WTC11 (cell line): ENCODE results near the gene GCK.

Experiments
- CTCF ChIP-seq: fragments of 200-600 bp; IDR thresholded peaks from 2 replicates; pipeline ENCODE4 v1.8.0; 2022; ENCODE audit warnings: antibody characterized with exemption
- NFYB ChIP-seq: sonication (generic); formaldehyde crosslinking; conservative IDR thresholded peaks from 2 replicates; pipeline ENCODE4 v1.8.0; 2022; ENCODE audit warnings: low read depth, missing genetic modification reagents
- NR2C2 ChIP-seq: sonication (generic); formaldehyde crosslinking; IDR thresholded peaks from 2 replicates; pipeline ENCODE4 v1.8.0; 2022; ENCODE audit warnings: mild to moderate bottlenecking, missing genetic modification reagents
- SMAD3 ChIP-seq: sonication (generic); formaldehyde crosslinking; IDR thresholded peaks from 2 replicates; pipeline ENCODE4 v1.8.0; 2022; ENCODE audit warnings: missing genetic modification reagents, mild to moderate bottlenecking, borderline replicate concordance
- SP1 ChIP-seq: sonication (generic); formaldehyde crosslinking; conservative IDR thresholded peaks from 2 replicates; pipeline ENCODE4 v1.8.1; 2022; ENCODE audit warnings: missing genetic modification reagents
- TEAD4 ChIP-seq: sonication (generic); formaldehyde crosslinking; IDR thresholded peaks from 2 replicates; pipeline ENCODE4 v1.8.0; 2022; ENCODE audit warnings: mild to moderate bottlenecking, missing genetic modification reagents
- ZNF121 ChIP-seq: sonication (generic); formaldehyde crosslinking; IDR thresholded peaks from 2 replicates; pipeline ENCODE4 v1.8.0; 2023; ENCODE audit warnings: missing genetic modification reagents
- TF ChIP-seq, protein P1 (sequence below): sonication (generic); formaldehyde crosslinking; IDR thresholded peaks from 2 replicates; pipeline ENCODE4 v1.8.1; 2022; ENCODE audit warnings: low read depth, missing genetic modification reagents, borderline replicate concordance

DNA sequence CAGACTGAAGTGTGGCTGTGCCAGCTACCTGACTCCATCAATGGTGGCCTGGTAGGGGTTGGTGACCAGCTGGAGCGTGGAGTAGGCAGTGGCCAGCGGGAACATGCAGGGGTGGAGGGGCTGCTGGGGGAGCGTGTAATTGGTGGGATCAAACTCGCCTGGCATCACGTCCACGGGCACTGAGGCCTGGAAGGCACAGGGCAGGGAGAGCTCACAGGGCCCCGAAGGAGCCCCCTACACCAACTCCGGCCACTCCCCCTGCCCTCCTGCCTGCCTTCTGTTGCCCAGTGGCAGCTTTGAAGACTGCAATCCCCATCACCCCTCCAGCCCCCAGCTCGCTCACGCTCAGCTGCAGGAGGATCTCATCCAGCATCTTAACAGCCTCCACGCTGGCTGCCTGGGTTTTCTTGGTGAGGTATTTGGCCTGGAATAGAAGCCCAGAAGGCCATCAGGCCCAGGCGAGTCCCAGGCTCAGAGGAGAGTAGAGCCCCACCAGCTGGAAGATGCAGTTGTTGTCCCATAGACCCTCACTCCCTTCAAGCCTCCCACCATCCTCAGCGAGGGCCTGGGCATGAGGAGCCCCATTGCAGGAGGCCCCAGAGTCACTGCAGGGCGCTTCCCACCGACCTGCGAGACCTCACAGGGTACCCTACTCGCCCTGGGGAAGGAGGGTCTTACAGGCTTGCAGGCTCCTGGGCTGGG, 73.0 kb downstream of the GCK start:
- no peak for TF ChIP-seq NR2C2 (CRISPR knock-in tag)
- no peak for TF ChIP-seq ZNF121
- no peak for TF ChIP-seq TEAD4 (CRISPR knock-in tag)
- TF ChIP-seq CTCF: no peak
- TF ChIP-seq SMAD3 (CRISPR knock-in tag): no peak
- TF ChIP-seq NFYB (CRISPR knock-in tag): no peak
- TF ChIP-seq, protein P1, sequence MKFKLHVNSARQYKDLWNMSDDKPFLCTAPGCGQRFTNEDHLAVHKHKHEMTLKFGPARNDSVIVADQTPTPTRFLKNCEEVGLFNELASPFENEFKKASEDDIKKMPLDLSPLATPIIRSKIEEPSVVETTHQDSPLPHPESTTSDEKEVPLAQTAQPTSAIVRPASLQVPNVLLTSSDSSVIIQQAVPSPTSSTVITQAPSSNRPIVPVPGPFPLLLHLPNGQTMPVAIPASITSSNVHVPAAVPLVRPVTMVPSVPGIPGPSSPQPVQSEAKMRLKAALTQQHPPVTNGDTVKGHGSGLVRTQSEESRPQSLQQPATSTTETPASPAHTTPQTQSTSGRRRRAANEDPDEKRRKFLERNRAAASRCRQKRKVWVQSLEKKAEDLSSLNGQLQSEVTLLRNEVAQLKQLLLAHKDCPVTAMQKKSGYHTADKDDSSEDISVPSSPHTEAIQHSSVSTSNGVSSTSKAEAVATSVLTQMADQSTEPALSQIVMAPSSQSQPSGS (CRISPR knock-in tag): no peak
- no peak for TF ChIP-seq SP1 (CRISPR knock-in tag)
